GM23338 (cell line): ENCODE data around the gene IKZF1. TPM values are rescaled to one million over a fixed set of nuclear protein-coding genes. Genes with fewer than 3 reads are reported as not detected.

Source experiments
- ATAC-seq: fragments of 200-7000 bp; cut with Tn5 transposase; 3 replicates; pipeline ENCODE4 v1.9.1; 2020
- DNase-seq: peaks from one replicate; pipeline ENCODE4 v3.0.0-alpha.2; 2015; ENCODE audit warnings: low spot score
- H2AFZ ChIP-seq: fragments of 200-600 bp; sonication (generic); 2 replicates; pipeline ENCODE4 v1.8.0; 2016; ENCODE audit warnings: antibody characterized with exemption, mild to moderate bottlenecking, moderate library complexity
- H3F3A ChIP-seq: fragments of 200-600 bp; sonication (generic); replicated peaks from 2 replicates; pipeline ENCODE4 v1.8.0; 2017; ENCODE audit warnings: antibody characterized with exemption, mixed run types, low read depth
- H3K27ac ChIP-seq: fragments of 200-600 bp; sonication (generic); 2 replicates; pipeline ENCODE4 v1.6.1; 2016; ENCODE audit warnings: low read depth
- H3K27me3 ChIP-seq: fragments of 200-600 bp; sonication (generic); 2 replicates; pipeline ENCODE4 v1.8.0; 2016; ENCODE audit warnings: mild to moderate bottlenecking, mixed run types, moderate library complexity; ENCODE audit not compliant: insufficient read depth
- H3K36me3 ChIP-seq: fragments of 200-600 bp; sonication (generic); 2 replicates; pipeline ENCODE4 v1.8.0; 2016; ENCODE audit warnings: mild to moderate bottlenecking; ENCODE audit not compliant: insufficient read depth
- H3K4me1 ChIP-seq: fragments of 200-600 bp; sonication (generic); 2 replicates; pipeline ENCODE4 v1.8.0; 2016; ENCODE audit warnings: mild to moderate bottlenecking, moderate library complexity; ENCODE audit not compliant: insufficient read depth
- H3K4me2 ChIP-seq: fragments of 200-600 bp; sonication (generic); 2 replicates; pipeline ENCODE4 v1.7.1; 2017; ENCODE audit warnings: mixed run types
- H3K4me3 ChIP-seq: fragments of 200-600 bp; sonication (generic); 2 replicates; pipeline ENCODE4 v1.6.1; 2016; ENCODE audit warnings: mixed run types
- H3K79me2 ChIP-seq: fragments of 200-600 bp; sonication (generic); replicated peaks from 2 replicates; pipeline ENCODE4 v1.8.0; 2017; ENCODE audit warnings: mild to moderate bottlenecking; ENCODE audit not compliant: insufficient read depth
- H3K9me2 ChIP-seq: fragments of 200-600 bp; sonication (generic); 2 replicates; pipeline ENCODE4 v1.8.0; 2017; ENCODE audit not compliant: insufficient read depth
- H4K20me1 ChIP-seq: fragments of 200-600 bp; sonication (generic); replicated peaks from 2 replicates; pipeline ENCODE4 v1.8.0; 2017; ENCODE audit warnings: mild to moderate bottlenecking; ENCODE audit not compliant: insufficient read depth
- H3K27ac Mint-ChIP-seq: 2 replicates; pipeline ENCODE4 v1.8.0; 2020; ENCODE audit warnings: inconsistent platforms, mild to moderate bottlenecking, moderate library complexity, mixed read lengths
- H3K27me3 Mint-ChIP-seq: 3 replicates; pipeline ENCODE4 v1.8.0; 2022; ENCODE audit warnings: low read depth, mild to moderate bottlenecking, moderate library complexity, mixed read lengths, inconsistent platforms; ENCODE audit not compliant: insufficient read depth, poor library complexity
- H3K36me3 Mint-ChIP-seq: 3 replicates; pipeline ENCODE4 v1.8.0; 2021; ENCODE audit warnings: low read depth, mild to moderate bottlenecking, inconsistent platforms, moderate library complexity, mixed read lengths
- H3K4me1 Mint-ChIP-seq: 3 replicates; pipeline ENCODE4 v1.8.0; 2020; ENCODE audit warnings: mild to moderate bottlenecking, inconsistent platforms, mixed read lengths
- H3K4me3 Mint-ChIP-seq: 3 replicates; pipeline ENCODE4 v1.8.0; 2021; ENCODE audit warnings: moderate library complexity, mild to moderate bottlenecking, inconsistent platforms, mixed read lengths
- H3K9me3 Mint-ChIP-seq: 3 replicates; pipeline ENCODE4 v1.8.0; 2020; ENCODE audit warnings: moderate library complexity, mild to moderate bottlenecking, inconsistent platforms, mixed read lengths
- CREB1 ChIP-seq: fragments of 250-450 bp; sonication (Bioruptor Pico); IDR thresholded peaks from 2 replicates; pipeline ENCODE4 v1.5.0; 2020; ENCODE audit warnings: low read depth, mild to moderate bottlenecking, moderate library complexity
- EZH2phosphoT487 ChIP-seq: fragments of 200-600 bp; sonication (generic); IDR thresholded peaks from one replicate; pipeline ENCODE4 v1.8.1; 2018; ENCODE audit warnings: antibody characterized with exemption; ENCODE audit not compliant: unreplicated experiment
- POLR2AphosphoS5 ChIP-seq: IDR thresholded peaks from 2 replicates; pipeline ENCODE4 v1.6.1; 2016; ENCODE audit warnings: antibody characterized with exemption, low read depth
- ZNF331 ChIP-seq: fragments of 250-450 bp; sonication (Bioruptor Pico); IDR thresholded peaks from 2 replicates; pipeline ENCODE4 v1.5.0; 2020; ENCODE audit warnings: low read depth, mild to moderate bottlenecking, moderate library complexity
- polyA plus RNA-seq: library from polyadenylated mRNA; unstranded; fragments of >200 nt; fragmentation: Nextera tagmentation; extraction: Ambion mirVana; gene quantifications from 2 replicates; pipeline ENCODE4 v1.2.1, GENCODE V29; 2016
- total RNA-seq: library from RNA; depleted of rRNA; stranded (reverse); fragments of >200 nt; shearing (Covaris generic); gene quantifications from 2 replicates; pipeline ENCODE4 v1.2.3, GENCODE V29; 2014
- TF ChIP-seq, protein P1 (sequence below): IDR thresholded peaks from one replicate; pipeline ENCODE4 v1.6.1; 2018; ENCODE audit warnings: antibody characterized with exemption; ENCODE audit not compliant: unreplicated experiment
- TF ChIP-seq, protein P2 (sequence below): IDR thresholded peaks from 2 replicates; pipeline ENCODE4 v1.6.1; 2016; ENCODE audit warnings: antibody characterized with exemption

IKZF1 gene
- total and polyA plus RNA-seq, 2 experiments from 2014 or later = 0.57 to 1.8 TPM

DNA sequence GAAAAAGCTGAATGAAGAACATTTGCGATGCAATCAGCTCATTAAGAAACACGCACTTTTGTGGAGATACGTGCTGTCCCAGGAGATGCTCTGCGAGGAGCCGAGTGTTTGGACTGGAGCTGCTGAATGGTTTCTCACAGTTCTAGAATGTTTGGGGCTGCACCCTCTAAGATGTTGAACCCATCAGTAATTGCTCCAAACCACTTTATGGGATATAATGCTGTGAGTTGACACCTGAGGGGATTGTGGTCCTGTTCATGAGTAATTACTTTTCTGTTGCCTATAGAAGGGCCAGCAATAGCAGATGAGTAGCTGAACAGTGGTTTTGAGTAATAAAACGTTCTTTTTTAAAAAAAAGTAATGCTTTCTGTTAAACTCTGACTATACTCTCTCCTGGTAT, 63.1 kb downstream of the IKZF1 start:
- no peaks in the 10 kb centered on the region for H3K36me3 ChIP-seq
- H3K4me1 Mint-ChIP-seq = peaks cover 5% of the 10 kb centered on the region
- H3K27me3 Mint-ChIP-seq = peaks cover 3% of the 10 kb centered on the region
- no peaks in the 10 kb centered on the region for H3K79me2 ChIP-seq
- H3F3A ChIP-seq = no peaks in the 10 kb centered on the region
- no peak overlapping the region for H2AFZ ChIP-seq
- no peaks in the 10 kb centered on the region for H3K4me1 ChIP-seq
- H3K27ac ChIP-seq = no peak overlapping the region
- no peaks in the 10 kb centered on the region for H4K20me1 ChIP-seq
- no peak overlapping the region for H3K27ac Mint-ChIP-seq
- TF ChIP-seq ZNF331 (CRISPR knock-in tag) = no peak
- no peak for TF ChIP-seq EZH2phosphoT487
- no peak for DNase-seq
- no peak overlapping the region for H3K4me3 ChIP-seq
- peaks cover 8% of the 10 kb centered on the region for H3K9me2 ChIP-seq
- H3K27me3 ChIP-seq = no peaks in the 10 kb centered on the region
- no peaks in the 10 kb centered on the region for H3K36me3 Mint-ChIP-seq
- H3K4me2 ChIP-seq = no peak overlapping the region
- no peaks in the 10 kb centered on the region for H3K9me3 Mint-ChIP-seq
- no peak overlapping the region for H3K4me3 Mint-ChIP-seq
- no peak for ATAC-seq

DNA sequence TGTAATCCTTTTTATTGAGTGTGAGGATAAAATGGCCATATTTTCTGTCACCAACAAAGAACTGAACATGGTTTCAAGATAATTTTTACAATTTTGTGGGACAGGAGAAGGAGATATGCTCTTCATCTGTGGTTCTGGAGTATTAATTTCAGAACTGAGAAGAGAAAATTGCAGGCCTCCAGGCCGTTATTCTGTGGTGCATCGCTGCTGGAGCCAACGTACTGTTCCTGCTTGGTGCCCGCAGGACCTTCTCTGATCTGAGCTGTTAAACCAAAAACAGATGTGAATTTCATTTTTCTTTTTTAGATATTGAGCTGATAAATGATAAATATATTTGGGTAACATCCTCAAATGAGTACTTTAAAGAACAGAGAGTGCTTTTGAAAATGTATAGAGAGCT, 63.9 kb downstream of the IKZF1 start:
- H3K36me3 Mint-ChIP-seq = no peaks in the 10 kb centered on the region
- Histone ChIP-seq H2AFZ (no peak overlapping the region), H3F3A (no peaks in the 10 kb centered on the region), H3K27me3 (no peaks in the 10 kb centered on the region), H3K9me2 (no peaks in the 10 kb centered on the region), H3K79me2 (no peaks in the 10 kb centered on the region), H3K27ac (no peak overlapping the region), H3K36me3 (no peaks in the 10 kb centered on the region), H4K20me1 (no peaks in the 10 kb centered on the region), H3K4me1 (no peaks in the 10 kb centered on the region), H3K4me2 (no peak overlapping the region), H3K4me3 (no peak overlapping the region)
- no peak for TF ChIP-seq ZNF331 (CRISPR knock-in tag)
- TF ChIP-seq CREB1 (CRISPR knock-in tag) = no peak
- TF ChIP-seq, protein P1, sequence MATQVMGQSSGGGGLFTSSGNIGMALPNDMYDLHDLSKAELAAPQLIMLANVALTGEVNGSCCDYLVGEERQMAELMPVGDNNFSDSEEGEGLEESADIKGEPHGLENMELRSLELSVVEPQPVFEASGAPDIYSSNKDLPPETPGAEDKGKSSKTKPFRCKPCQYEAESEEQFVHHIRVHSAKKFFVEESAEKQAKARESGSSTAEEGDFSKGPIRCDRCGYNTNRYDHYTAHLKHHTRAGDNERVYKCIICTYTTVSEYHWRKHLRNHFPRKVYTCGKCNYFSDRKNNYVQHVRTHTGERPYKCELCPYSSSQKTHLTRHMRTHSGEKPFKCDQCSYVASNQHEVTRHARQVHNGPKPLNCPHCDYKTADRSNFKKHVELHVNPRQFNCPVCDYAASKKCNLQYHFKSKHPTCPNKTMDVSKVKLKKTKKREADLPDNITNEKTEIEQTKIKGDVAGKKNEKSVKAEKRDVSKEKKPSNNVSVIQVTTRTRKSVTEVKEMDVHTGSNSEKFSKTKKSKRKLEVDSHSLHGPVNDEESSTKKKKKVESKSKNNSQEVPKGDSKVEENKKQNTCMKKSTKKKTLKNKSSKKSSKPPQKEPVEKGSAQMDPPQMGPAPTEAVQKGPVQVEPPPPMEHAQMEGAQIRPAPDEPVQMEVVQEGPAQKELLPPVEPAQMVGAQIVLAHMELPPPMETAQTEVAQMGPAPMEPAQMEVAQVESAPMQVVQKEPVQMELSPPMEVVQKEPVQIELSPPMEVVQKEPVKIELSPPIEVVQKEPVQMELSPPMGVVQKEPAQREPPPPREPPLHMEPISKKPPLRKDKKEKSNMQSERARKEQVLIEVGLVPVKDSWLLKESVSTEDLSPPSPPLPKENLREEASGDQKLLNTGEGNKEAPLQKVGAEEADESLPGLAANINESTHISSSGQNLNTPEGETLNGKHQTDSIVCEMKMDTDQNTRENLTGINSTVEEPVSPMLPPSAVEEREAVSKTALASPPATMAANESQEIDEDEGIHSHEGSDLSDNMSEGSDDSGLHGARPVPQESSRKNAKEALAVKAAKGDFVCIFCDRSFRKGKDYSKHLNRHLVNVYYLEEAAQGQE = no peak
- no peak for TF ChIP-seq POLR2AphosphoS5
- TF ChIP-seq, protein P2, sequence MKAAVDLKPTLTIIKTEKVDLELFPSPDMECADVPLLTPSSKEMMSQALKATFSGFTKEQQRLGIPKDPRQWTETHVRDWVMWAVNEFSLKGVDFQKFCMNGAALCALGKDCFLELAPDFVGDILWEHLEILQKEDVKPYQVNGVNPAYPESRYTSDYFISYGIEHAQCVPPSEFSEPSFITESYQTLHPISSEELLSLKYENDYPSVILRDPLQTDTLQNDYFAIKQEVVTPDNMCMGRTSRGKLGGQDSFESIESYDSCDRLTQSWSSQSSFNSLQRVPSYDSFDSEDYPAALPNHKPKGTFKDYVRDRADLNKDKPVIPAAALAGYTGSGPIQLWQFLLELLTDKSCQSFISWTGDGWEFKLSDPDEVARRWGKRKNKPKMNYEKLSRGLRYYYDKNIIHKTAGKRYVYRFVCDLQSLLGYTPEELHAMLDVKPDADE = no peak
- no peaks in the 10 kb centered on the region for H3K4me1 Mint-ChIP-seq
- no peaks in the 10 kb centered on the region for H3K27me3 Mint-ChIP-seq
- H3K9me3 Mint-ChIP-seq = no peaks in the 10 kb centered on the region
- ATAC-seq (no peak), DNase-seq (no peak)
- H3K4me3 Mint-ChIP-seq = no peak overlapping the region
- H3K27ac Mint-ChIP-seq = no peak overlapping the region
